Gastroesophageal sphincter (tissue), 3 donors: Measurements from ENCODE around the gene SMOC1.
A peak's percentile ranks its signal among the peaks of the same experiment; 100 is the strongest.

Source experiments
- EP300 ChIP-seq: sonication (generic); formaldehyde crosslinking; IDR thresholded peaks from one replicate; pipeline ENCODE4 v1.6.1; 2017; ENCODE audit warnings: antibody characterized with exemption, mild to moderate bottlenecking
- POLR2AphosphoS5 ChIP-seq: sonication (generic); formaldehyde crosslinking; IDR thresholded peaks from one replicate; pipeline ENCODE4 v1.6.1; 2017; ENCODE audit warnings: antibody characterized with exemption
- TF ChIP-seq, protein P1 (sequence below), 4 experiments: fragments of 200-600 bp in 2 of 4; fragments of 450-650 bp in 2 of 4; sonication (generic) in 1 of 4; IDR thresholded peaks; one replicate each; pipeline ENCODE4 v1.5.1; 2017 to 2019; ENCODE audit warnings: antibody characterized with exemption in 4 of 4, mild to moderate bottlenecking in 2 of 4, moderate library complexity in 2 of 4

DNA sequence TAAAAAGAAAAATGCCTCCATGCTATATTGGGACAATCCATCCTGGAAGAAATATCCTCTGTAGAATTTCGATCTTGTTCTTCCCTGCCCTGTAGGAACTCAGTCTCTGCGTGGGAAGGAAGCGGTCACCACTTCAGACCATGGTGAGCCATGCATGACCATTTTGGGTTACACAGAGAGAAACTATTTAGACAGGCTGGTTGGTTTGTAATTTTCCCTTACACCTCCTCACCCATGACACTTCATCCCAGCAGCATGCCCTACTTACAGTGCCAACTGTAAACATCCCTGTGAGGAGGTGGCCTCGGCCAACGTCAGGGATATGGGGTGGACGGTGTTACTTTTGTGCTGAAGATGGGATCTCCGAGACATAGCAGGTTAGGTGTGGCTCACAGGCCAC, 121.4 kb downstream of the SMOC1 start:
- TF ChIP-seq POLR2AphosphoS5: peak; percentile 25
- TF ChIP-seq, protein P1, sequence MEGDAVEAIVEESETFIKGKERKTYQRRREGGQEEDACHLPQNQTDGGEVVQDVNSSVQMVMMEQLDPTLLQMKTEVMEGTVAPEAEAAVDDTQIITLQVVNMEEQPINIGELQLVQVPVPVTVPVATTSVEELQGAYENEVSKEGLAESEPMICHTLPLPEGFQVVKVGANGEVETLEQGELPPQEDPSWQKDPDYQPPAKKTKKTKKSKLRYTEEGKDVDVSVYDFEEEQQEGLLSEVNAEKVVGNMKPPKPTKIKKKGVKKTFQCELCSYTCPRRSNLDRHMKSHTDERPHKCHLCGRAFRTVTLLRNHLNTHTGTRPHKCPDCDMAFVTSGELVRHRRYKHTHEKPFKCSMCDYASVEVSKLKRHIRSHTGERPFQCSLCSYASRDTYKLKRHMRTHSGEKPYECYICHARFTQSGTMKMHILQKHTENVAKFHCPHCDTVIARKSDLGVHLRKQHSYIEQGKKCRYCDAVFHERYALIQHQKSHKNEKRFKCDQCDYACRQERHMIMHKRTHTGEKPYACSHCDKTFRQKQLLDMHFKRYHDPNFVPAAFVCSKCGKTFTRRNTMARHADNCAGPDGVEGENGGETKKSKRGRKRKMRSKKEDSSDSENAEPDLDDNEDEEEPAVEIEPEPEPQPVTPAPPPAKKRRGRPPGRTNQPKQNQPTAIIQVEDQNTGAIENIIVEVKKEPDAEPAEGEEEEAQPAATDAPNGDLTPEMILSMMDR (IDR thresholded peaks at IDR 0.05): no peak
- TF ChIP-seq EP300: no peak
